Endothelial cell of umbilical vein (primary cell): ENCODE results near the gene ARHGEF11. TPM values are rescaled to one million over a fixed set of nuclear protein-coding genes. Genes with fewer than 3 reads are reported as not detected.

Experiments
- BruUV-seq: library from RNA; stranded (reverse); fragments of 400-500 nt; replicated peaks from 2 replicates; lab custom pipeline; 2021; lab: Mats Ljungman, UMichigan
- CTCF ChIA-PET: fragments of 300-600, 350-600 bp; sonication (Branson Sonifier 250); formaldehyde crosslinking; loops from one replicate; lab custom pipeline; 2021; ENCODE audit warnings: antibody characterized with exemption, inconsistent platforms; lab: Charles Lee
- POLR2A ChIA-PET: fragments of 300-600, 350-600 bp; sonication (Branson Sonifier 250); formaldehyde crosslinking; loops from one replicate; lab custom pipeline; 2021; ENCODE audit warnings: antibody characterized with exemption, inconsistent platforms; lab: Charles Lee
- DNase-seq: peaks from one replicate; pipeline ENCODE4 v3.0.0-alpha.2; 2011; ENCODE audit warnings: low read depth, low spot score
- FAIRE-seq: peaks from 2 replicates; lab custom pipeline; 2011; peaks lifted over from hg19 to GRCh38; lab: Jason Lieb, UNC
- H2AFZ ChIP-seq: 2 replicates; pipeline ENCODE4 v1.6.0; 2012; ENCODE audit warnings: low read depth, low read length, control low read depth, inconsistent platforms
- H3K27ac ChIP-seq: 2 replicates; pipeline ENCODE4 v1.5.1; 2011; ENCODE audit warnings: low read depth, mild to moderate bottlenecking, control low read depth, low read length, moderate library complexity; ENCODE audit not compliant: insufficient read depth
- H3K27me3 ChIP-seq, 2 experiments: 2 replicates each; pipeline versions ENCODE4 v1.6.0 to v1.6.1; 2011; ENCODE audit warnings: low read length in 2 of 2, mixed read lengths in 1 of 2; ENCODE audit not compliant: control insufficient read depth in 2 of 2, insufficient read depth in 2 of 2
- H3K36me3 ChIP-seq, 2 experiments: 2 replicates in 1 of 2; 3 replicates in 1 of 2; pipeline ENCODE4 v1.5.1; 2011; ENCODE audit warnings: low read length in 2 of 2, mild to moderate bottlenecking in 1 of 2, moderate library complexity in 1 of 2; ENCODE audit not compliant: control insufficient read depth in 2 of 2, insufficient read depth in 2 of 2; ENCODE audit errors: extremely low read depth in 1 of 2
- H3K4me1 ChIP-seq: 3 replicates; pipeline ENCODE4 v1.5.1; 2011; ENCODE audit warnings: mild to moderate bottlenecking, low read length; ENCODE audit not compliant: control insufficient read depth, insufficient read depth; ENCODE audit errors: extremely low read depth
- H3K4me2 ChIP-seq: 2 replicates; pipeline ENCODE4 v1.6.1; 2011; ENCODE audit warnings: low read length, control low read depth, mixed read lengths; ENCODE audit not compliant: insufficient read depth
- H3K4me3 ChIP-seq, 3 experiments: fragments of 200-600 bp in 1 of 3; sonication (generic), shearing (Covaris generic) in 1 of 3; replicated peaks in 1 of 3; 2 replicates each; pipeline ENCODE4 v1.5.1; 2011 to 2016; ENCODE audit warnings: control low read depth in 3 of 3, low read length in 3 of 3, mild to moderate bottlenecking in 2 of 3, inconsistent platforms in 1 of 3, low read depth in 1 of 3, moderate library complexity in 1 of 3; ENCODE audit not compliant: insufficient read depth in 1 of 3
- H3K79me2 ChIP-seq: 2 replicates; pipeline ENCODE4 v1.6.0; 2012; ENCODE audit warnings: low read length, inconsistent platforms; ENCODE audit not compliant: control insufficient read depth, insufficient read depth
- H3K9ac ChIP-seq: replicated peaks from 2 replicates; pipeline ENCODE3; 2011; ENCODE audit warnings: low read length, control low read depth; ENCODE audit not compliant: insufficient read depth; ENCODE audit errors: extremely low read depth
- H3K9me1 ChIP-seq: replicated peaks from 3 replicates; pipeline ENCODE4 v1.6.0; 2011; ENCODE audit warnings: mild to moderate bottlenecking, low read length; ENCODE audit not compliant: control insufficient read depth, insufficient read depth; ENCODE audit errors: extremely low read depth
- H3K9me3 ChIP-seq: replicated peaks from 2 replicates; pipeline ENCODE4 v1.5.1; 2012; ENCODE audit warnings: low read length, inconsistent platforms; ENCODE audit not compliant: control insufficient read depth, insufficient read depth
- H4K20me1 ChIP-seq: replicated peaks from 2 replicates; pipeline ENCODE3; 2011; ENCODE audit warnings: mild to moderate bottlenecking, low read length; ENCODE audit not compliant: control insufficient read depth, insufficient read depth; ENCODE audit errors: extremely low read depth
- CTCF ChIP-seq, 2 donors: IDR thresholded peaks; 1 replicate in 1 of 2; 2 replicates in 1 of 2; pipeline ENCODE4 v1.5.1; 2011; ENCODE audit warnings: low read length in 2 of 2, mild to moderate bottlenecking in 2 of 2, moderate library complexity in 2 of 2, control low read depth in 1 of 2, inconsistent platforms in 1 of 2, low read depth in 1 of 2; ENCODE audit not compliant: insufficient read depth in 1 of 2; ENCODE audit errors: extremely low read depth in 1 of 2
- EZH2 ChIP-seq: IDR thresholded peaks from 2 replicates; pipeline ENCODE4 v1.6.1; 2012; ENCODE audit warnings: borderline replicate concordance, low read depth, mild to moderate bottlenecking, moderate library complexity, low read length, inconsistent platforms; ENCODE audit not compliant: severe bottlenecking
- FOS ChIP-seq: IDR thresholded peaks from 2 replicates; pipeline ENCODE4 v1.6.1; 2011; ENCODE audit warnings: mild to moderate bottlenecking, low read length, moderate library complexity, borderline replicate concordance; ENCODE audit not compliant: insufficient read depth
- GATA2 ChIP-seq: IDR thresholded peaks from 2 replicates; pipeline ENCODE4 v1.7.0; 2011; ENCODE audit warnings: low read depth, mild to moderate bottlenecking, moderate library complexity, mixed read lengths, low read length; ENCODE audit not compliant: insufficient read length, insufficient read depth
- JUN ChIP-seq: IDR thresholded peaks from 2 replicates; pipeline ENCODE4 v1.6.1; 2011; ENCODE audit warnings: borderline replicate concordance, low read depth; ENCODE audit not compliant: insufficient read length, insufficient read depth
- MAX ChIP-seq: IDR thresholded peaks from 2 replicates; pipeline ENCODE4 v1.6.1; 2011; ENCODE audit not compliant: insufficient read depth, insufficient read length
- MYC ChIP-seq: IDR thresholded peaks from one replicate; pipeline ENCODE4 v1.6.1; 2011; ENCODE audit warnings: mild to moderate bottlenecking, low read depth, low read length
- POLR2A ChIP-seq: IDR thresholded peaks from 2 replicates; pipeline ENCODE4 v1.6.1; 2012; ENCODE audit warnings: low read depth, mild to moderate bottlenecking, control low read depth, low read length
- POLR2AphosphoS5 ChIP-seq: IDR thresholded peaks from 2 replicates; pipeline ENCODE4 v1.6.1; 2012; ENCODE audit warnings: low read depth, mild to moderate bottlenecking, control low read depth, low read length, moderate library complexity; ENCODE audit not compliant: insufficient read depth
- dilution Hi-C: fragments of 300-500 bp; cut with MboI; formaldehyde crosslinking; loops from one replicate; pipeline ENCODE4 v1.15.0; 2019; ENCODE audit warnings: low sequenced_read_pairs; ENCODE audit not compliant: extremely low pct_ligation_motif_present
- intact Hi-C: fragments of 100-400 bp; cut with micrococcal nuclease; formaldehyde crosslinking; loops from one replicate; pipeline ENCODE4 v1.10.0; 2022
- polyA plus RNA-seq, 4 experiments: library from polyadenylated mRNA; depleted of rRNA in 3 of 4; stranded (reverse) in 3 of 4; unstranded in 1 of 4; fragments of >200 nt; gene quantifications; 2 replicates each; pipeline versions ENCODE4 v1.2.1 to v1.2.3, GENCODE V29; 2011 to 2012; ENCODE audit warnings: missing spikeins in 1 of 4
- total RNA-seq: library from RNA; stranded (reverse); gene quantifications from 2 replicates; pipeline ENCODE4 v1.2.3, GENCODE V29; 2021

Gene ARHGEF11
- total and polyA plus RNA-seq, 2 donors (not counting 3 experiments of a cell fraction or from before 2014, with no cell fraction given): 18.2 to 28.0 TPM

- H3K27me3 ChIP-seq: no peaks in the 10 kb centered on the region
- no peak overlapping the region for H3K4me3 ChIP-seq
- no peaks in the 10 kb centered on the region for H3K4me1 ChIP-seq
- no peak for TF ChIP-seq POLR2AphosphoS5
- no peak for TF ChIP-seq FOS
- no peak for TF ChIP-seq JUN
- TF ChIP-seq MAX: no peak
- TF ChIP-seq EZH2: no peak
- TF ChIP-seq CTCF (IDR thresholded peaks at IDR 0.05; ENCODE audit: extremely low read depth in 1 of 2, insufficient read depth in 1 of 2, low read depth in 1 of 2, low read length in 2 of 2): no peak
- no peak for TF ChIP-seq MYC
- TF ChIP-seq GATA2: no peak
- no peak for TF ChIP-seq POLR2A
- dilution Hi-C loops (no loop called here), intact Hi-C loops (no loop called here)
- POLR2A ChIA-PET: no interaction called here
- FAIRE-seq: no peak
- no peak overlapping the region for H3K27ac ChIP-seq
- no peaks in the 10 kb centered on the region for H3K36me3 ChIP-seq
- BruUV-seq: no TSS peak
- CTCF ChIA-PET: interaction anchor here (1.9 to 5.7 kb wide), 4 partner anchors 14 to 61 kb away, joined by 30 to 1121 read pairs (median 128); partner anchors contain the start of genes ETV3 and ETV3L
- no peak for DNase-seq
- no peak overlapping the region for H3K9ac ChIP-seq
- no peaks in the 10 kb centered on the region for H3K9me3 ChIP-seq
- no peak overlapping the region for H3K4me2 ChIP-seq
- H2AFZ ChIP-seq: no peak overlapping the region
- no peaks in the 10 kb centered on the region for H4K20me1 ChIP-seq
- no peaks in the 10 kb centered on the region for H3K79me2 ChIP-seq
- H3K9me1 ChIP-seq: no peaks in the 10 kb centered on the region
Measured at GRCh38 chr1:157091668-157092273, 46.2 kb upstream of the ARHGEF11 start.
